ENCODE data around the gene TNFAIP8L1. TPM values are rescaled to one million over a fixed set of nuclear protein-coding genes. Genes with fewer than 3 reads are reported as not detected.
"Not testable (repeated sequence)": the region's sequence is repeated elsewhere in the genome, so short reads cannot be mapped to it uniquely, and the experiment has no call there.

TNFAIP8L1 gene
- total RNA-seq, 1 experiment from 2014 or later, result 22.2 TPM

- no TSS peak for BruUV-seq (replicated peaks)
- Histone ChIP-seq H3K79me2 (ENCODE audit: insufficient read depth, low read length) (no peaks in the 10 kb centered on the region), H3K4me1 (ENCODE audit: control insufficient read depth in 1 of 2, insufficient read depth in 2 of 2, low read length in 2 of 2) (peaks cover 17 to 34% of the 10 kb centered on the region in 2 experiments), H2AFZ (ENCODE audit: low read depth, low read length, poor library complexity, severe bottlenecking) (no peak overlapping the region), H3K27me3 (ENCODE audit: insufficient read depth, low read length) (no peaks in the 10 kb centered on the region), H3K4me3 (replicated peaks in 1 of 2; ENCODE audit: low read depth in 1 of 2, low read length in 2 of 2) (no peak overlapping the region), H3K4me2 (ENCODE audit: low read length) (no peak overlapping the region), H3K36me3 (ENCODE audit: control insufficient read depth in 1 of 2, insufficient read depth in 2 of 2, low read length in 2 of 2) (no peaks in the 10 kb centered on the region), H3K27ac (ENCODE audit: low read depth, low read length) (no peak overlapping the region), H3K9me3 (ENCODE audit: control insufficient read depth in 1 of 2, insufficient read depth in 1 of 2, low read depth in 1 of 2, low read length in 2 of 2) (no peaks in the 10 kb centered on the region), H4K20me1 (ENCODE audit: insufficient read depth) (no peaks in the 10 kb centered on the region), H3K9me2 (ENCODE audit: insufficient read depth) (no peaks in the 10 kb centered on the region), H3K9ac (ENCODE audit: low read length) (no peak overlapping the region)
- no peak for ATAC-seq
- TF ChIP-seq MAX (IDR thresholded peaks at IDR 0.05) (peak; percentile 32; the same call in 1 of the 2 replicates), EGR1 (IDR thresholded peaks at IDR 0.05; ENCODE audit: low read depth) (no peak), TCF7L2 (IDR thresholded peaks at IDR 0.05; ENCODE audit: borderline replicate concordance, extremely low read depth, insufficient read depth, insufficient read length) (no peak), SRF (IDR thresholded peaks at IDR 0.05; ENCODE audit: low read depth) (no peak), EZH2phosphoT487 (IDR thresholded peaks at IDR 0.05; ENCODE audit: borderline replicate concordance) (no peak), YY1 (IDR thresholded peaks at IDR 0.05; ENCODE audit: extremely low read depth, insufficient replicate concordance, low read depth, low read length) (no peak)
- no peak for DNase-seq (ENCODE audit: low read depth, low spot score)
- intact Hi-C loops (cut with micrococcal nuclease), result no loop called here
- CTCF ChIA-PET, result no interaction called here
- POLR2A ChIA-PET, result interaction anchor here (0.9 kb wide), 1 partner anchor 73 kb away, joined by 3 read pairs; no protein-coding TSS in a partner anchor
- RAD21 ChIA-PET (ENCODE audit: low non-redundant PET in 1 of 2, low total read pairs in 2 of 2, uncharacterized antibody in 2 of 2, unreplicated experiment in 2 of 2), result no interaction called here
These were observed 45.1 kb upstream of the TNFAIP8L1 start for GRCh38 chr19:4594201-4594600.

- CTCF ChIA-PET; intact Hi-C loops (cut with micrococcal nuclease); RAD21 ChIA-PET (ENCODE audit: low non-redundant PET in 1 of 2, low total read pairs in 2 of 2, uncharacterized antibody in 2 of 2, unreplicated experiment in 2 of 2); H3K9me3 ChIP-seq (ENCODE audit: control insufficient read depth in 1 of 2, insufficient read depth in 1 of 2, low read depth in 1 of 2, low read length in 2 of 2); H3K27ac ChIP-seq (ENCODE audit: low read depth, low read length); H3K4me3 ChIP-seq (replicated peaks in 1 of 2; ENCODE audit: low read depth in 1 of 2, low read length in 2 of 2); H3K79me2 ChIP-seq (ENCODE audit: insufficient read depth, low read length); BruUV-seq (replicated peaks); H4K20me1 ChIP-seq (ENCODE audit: insufficient read depth); H3K27me3 ChIP-seq (ENCODE audit: insufficient read depth, low read length); H2AFZ ChIP-seq (ENCODE audit: low read depth, low read length, poor library complexity, severe bottlenecking); H3K36me3 ChIP-seq (ENCODE audit: control insufficient read depth in 1 of 2, insufficient read depth in 2 of 2, low read length in 2 of 2); H3K9ac ChIP-seq (ENCODE audit: low read length); POLR2A ChIA-PET; ATAC-seq; DNase-seq (ENCODE audit: low read depth, low spot score); H3K9me2 ChIP-seq (ENCODE audit: insufficient read depth); H3K4me2 ChIP-seq (ENCODE audit: low read length): not testable (repeated sequence)
- peaks cover 11 to 26% of the 10 kb centered on the region in 2 experiments for H3K4me1 ChIP-seq (ENCODE audit: control insufficient read depth in 1 of 2, insufficient read depth in 2 of 2, low read length in 2 of 2)
These were observed 44.2 kb upstream of the TNFAIP8L1 start for GRCh38 chr19:4595158-4595557.

Measured in HCT116 (cell line).